ENCODE results near the gene PRCC.

Gene PRCC, protein sequence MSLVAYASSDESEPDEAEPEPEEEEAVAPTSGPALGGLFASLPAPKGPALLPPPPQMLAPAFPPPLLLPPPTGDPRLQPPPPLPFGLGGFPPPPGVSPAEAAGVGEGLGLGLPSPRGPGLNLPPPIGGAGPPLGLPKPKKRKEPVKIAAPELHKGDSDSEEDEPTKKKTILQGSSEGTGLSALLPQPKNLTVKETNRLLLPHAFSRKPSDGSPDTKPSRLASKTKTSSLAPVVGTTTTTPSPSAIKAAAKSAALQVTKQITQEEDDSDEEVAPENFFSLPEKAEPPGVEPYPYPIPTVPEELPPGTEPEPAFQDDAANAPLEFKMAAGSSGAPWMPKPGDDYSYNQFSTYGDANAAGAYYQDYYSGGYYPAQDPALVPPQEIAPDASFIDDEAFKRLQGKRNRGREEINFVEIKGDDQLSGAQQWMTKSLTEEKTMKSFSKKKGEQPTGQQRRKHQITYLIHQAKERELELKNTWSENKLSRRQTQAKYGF

DNA sequence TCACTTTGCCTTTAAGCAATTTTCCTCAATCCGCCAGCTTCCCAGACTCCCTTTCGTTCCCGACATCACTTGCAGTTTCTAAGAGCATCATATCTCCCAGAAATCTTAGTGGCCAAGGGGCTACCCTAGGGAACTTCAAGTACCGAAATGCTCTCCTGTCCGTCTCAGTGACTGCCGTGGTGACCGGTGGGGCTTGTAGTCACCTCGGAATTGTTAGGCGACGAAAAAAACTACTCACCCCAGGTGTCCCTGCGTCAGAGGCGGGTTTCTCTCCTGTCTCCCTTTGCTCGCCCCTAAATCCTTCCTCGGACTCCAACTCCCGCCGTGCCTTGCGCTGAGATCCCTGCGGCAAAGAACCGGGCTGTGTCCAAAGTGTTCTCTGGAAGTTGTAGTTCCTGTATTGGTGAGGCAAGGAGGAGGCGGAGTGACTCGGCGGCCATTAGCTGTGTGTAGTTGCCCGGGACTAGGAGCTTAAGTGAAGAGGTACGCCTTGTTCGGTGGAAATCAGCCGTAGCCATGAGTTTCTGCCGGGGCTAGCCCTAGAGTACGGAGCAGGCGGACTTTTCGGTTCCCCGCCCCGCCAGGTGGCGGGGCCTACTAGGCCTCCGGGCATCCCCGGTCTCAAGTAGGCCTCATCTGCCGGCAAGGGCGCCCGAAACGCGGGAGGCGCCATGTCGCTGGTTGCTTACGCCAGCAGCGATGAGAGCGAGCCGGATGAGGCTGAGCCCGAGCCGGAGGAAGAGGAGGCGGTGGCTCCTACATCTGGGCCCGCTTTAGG is at the start of gene PRCC:
TSS of gene PRCC (plus strand) at position 435 of the 778 bp plus-strand sequence. CDS start at position 672, 237 bp downstream.
- DNase-seq (ENCODE audit: low spot score): peak; percentile 84

DNA sequence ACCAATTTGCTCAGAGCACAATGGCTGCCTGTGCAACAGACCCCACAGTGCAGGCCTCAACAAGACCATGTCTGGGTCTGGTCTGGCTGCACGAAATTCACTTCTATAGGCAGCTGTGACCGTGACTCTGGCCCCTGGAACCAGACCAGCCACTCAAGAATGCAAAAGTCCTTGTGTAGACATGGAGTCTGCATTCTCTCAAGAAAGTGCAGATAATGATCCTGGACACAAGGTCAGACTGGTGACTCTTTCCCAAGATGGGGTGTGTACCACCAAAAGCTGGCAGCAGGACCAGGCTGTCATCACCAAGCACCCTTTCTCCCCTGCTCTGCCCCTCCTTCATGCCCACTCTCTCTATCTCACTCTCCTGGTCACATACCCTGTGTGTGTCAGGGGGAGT is 46.2 kb upstream of the PRCC start:
- no peak for DNase-seq (ENCODE audit: low spot score)

DNA sequence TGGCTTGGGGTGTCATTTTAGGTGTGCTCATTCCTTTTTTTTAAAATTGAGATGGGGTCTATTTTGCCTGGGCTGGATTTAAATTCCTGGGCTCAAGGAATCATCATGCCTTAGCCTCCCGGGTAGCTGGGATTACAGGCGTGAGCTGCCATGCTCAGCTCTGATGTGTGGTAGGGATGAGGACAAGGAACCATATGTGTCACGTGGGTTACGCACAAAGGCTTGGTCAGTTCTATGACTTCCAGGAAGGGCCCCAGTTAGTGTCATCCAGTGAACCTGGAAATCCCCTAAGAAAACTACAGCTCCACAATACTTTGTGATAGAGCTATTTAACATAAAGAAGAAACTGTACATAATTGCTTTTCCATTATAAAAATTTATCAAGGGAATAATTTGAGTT is 45.8 kb upstream of the PRCC start:
- no peak for DNase-seq (ENCODE audit: low spot score)

DNA sequence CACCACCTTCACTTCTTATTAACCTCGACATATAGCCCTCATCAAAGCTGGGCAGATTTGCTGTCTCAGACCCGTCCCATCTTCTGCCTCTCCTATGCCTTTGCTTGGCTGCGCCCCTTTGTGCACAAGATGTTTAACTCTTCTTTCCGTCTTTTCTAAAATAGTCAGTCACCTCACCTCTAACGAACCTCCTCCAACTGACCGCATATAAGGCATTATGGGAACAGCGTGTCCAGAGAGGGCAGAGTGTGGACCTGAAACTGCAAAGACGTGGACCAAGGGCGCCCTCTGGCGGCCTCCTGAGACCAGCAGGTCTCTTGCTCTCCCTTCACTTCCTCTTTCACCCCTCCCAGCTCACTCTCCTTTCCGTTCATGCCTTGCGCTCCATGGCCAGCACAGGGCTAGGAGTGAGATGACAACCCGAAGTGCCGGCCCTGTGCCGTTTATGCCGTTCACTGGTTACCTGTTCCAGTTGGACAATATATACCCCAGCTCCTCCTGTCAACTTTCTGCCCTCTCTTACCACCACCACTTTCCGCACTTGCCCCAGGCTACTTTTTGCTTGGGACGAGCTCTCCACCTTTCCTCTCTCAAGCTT is 41.6 kb upstream of the PRCC start:
- DNase-seq (ENCODE audit: low spot score): peak; percentile 91

DNA sequence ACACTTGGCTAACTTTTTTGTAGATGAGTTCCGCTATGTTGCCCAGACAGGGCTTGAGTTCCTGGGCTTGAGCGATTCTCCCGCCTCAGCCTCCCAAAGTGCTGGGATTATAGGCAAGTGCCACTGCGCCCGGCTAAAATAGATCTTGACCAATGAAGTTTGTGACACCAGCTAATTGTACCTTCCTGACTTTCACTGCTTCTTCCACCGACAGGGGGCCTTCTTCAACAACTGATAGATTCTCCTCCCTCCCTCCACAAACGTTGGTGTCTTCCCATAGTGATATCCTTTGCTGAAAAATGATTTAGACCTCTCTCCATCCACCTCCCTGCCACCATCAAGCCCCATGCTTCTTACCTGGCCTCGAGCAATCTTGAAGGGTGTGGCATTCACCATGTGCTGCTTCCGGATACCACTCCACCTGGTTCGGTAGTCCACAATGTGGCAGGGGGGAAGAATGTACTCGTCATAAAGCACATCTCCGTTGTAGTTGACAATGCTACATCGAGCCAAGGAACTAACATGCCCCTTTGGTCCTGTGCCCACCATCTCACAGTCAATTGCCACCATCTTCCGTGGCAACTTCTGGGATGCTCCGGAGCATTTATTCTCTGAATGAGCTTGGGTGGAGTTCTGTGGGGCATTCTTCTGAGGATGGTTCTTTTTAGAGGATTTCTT is 40.6 kb upstream of the PRCC start:
- DNase-seq (ENCODE audit: low spot score): peak; percentile 85

DNA sequence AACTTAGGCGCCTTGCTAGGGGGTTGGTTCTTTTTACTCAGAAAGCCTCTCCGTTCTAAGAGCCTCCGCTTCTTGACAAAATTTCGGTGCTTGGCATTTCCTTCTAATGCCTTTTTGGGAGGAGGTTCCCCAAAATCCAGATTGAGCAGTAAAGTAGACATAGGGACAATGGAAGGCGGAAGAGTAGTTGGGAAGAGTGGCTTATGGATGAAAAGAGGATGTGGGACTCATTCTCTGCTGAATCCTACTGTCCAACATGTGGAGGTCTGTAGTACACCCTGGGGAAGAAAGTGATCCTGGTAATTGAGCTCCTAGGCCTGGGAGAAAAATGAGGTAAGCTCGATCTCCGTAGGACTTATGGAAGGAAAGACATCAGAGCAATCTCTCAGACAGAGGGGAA is 39.8 kb upstream of the PRCC start:
- no peak for DNase-seq (ENCODE audit: low spot score)

DNA sequence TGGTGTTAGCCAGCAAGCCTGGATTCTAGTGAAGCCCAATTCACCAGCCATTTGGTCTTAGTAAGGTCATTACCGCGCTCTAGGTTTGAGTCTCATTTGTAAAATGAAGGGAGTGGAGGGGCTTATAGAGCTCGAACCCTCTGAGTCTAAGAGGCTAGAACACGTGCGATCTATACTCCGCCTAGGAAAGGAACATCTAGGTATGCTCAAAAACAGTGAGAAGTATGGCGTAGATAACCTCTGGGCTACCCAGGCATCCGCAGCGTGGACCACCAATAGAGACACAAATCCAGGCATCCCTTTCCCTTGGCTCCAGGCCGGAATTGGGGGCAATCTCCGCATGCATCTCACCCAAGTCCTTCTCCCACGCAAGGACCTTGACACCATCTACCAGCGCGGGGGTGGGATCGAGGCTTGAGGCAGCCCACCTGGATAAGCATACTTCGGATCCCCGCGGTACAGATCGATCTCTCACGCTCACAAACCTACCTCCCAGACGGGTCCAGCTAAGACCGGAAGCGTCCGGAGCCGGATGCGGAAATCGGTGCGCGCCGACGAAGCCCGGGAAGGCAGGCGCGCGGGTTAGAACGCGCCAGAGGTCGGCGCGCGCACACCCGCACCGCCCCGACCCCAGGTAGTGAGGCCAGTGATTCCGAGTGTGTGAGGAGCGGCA is 39.3 kb upstream of the PRCC start, which contains the start of gene METTL25B:
TSS of gene METTL25B (plus strand) at position 544 of the 673 bp plus-strand sequence. CDS start 636 bp downstream, outside the sequence.
- peak; percentile 89 for DNase-seq (ENCODE audit: low spot score)

DNA sequence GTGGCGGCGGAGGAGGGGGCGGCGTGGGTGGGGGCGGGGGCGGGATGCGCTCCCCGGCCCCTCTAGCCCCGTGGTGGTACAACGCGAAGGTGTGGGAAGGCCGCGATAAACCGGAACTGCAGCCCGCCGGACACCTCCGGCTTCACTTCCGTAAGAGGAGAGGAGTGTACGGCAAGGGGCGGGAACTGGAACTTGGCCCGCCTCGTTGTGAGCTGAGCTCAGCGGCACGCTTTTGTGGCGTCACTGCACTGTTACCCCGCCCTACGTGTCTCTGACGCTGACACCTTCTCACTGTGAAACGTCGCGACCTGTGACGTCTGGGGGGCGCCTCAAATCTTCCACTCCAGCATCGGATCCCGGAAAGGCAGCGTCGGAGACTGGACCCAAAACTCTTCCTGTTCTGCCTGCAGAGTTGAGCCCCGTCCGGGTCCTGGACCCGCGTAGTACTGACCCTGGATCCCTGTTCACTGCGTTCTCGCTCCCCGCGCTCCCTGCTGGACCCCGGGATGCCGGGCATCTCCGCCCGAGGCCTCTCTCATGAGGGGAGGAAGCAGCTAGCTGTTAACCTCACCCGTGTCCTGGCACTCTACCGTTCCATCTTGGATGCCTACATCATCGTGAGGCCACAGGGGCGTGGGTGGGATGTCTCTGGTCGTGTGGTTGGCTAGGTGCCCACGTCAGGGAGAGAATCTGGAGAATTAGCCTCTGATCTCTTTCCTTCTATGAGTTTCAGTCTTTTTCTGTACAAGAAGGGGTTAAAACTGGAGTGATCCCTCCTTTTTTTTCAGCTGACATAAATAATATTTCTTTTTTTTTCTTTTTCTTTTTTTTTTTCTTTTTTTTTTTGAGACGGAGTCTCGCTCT is 38.5 kb upstream of the PRCC start, which contains the start of gene ISG20L2:
TSS of gene ISG20L2 (minus strand) at position 168 of the 864 bp plus-strand sequence. CDS start 1,114 bp downstream, outside the sequence.
- peak; percentile 91 for DNase-seq (ENCODE audit: low spot score)

DNA sequence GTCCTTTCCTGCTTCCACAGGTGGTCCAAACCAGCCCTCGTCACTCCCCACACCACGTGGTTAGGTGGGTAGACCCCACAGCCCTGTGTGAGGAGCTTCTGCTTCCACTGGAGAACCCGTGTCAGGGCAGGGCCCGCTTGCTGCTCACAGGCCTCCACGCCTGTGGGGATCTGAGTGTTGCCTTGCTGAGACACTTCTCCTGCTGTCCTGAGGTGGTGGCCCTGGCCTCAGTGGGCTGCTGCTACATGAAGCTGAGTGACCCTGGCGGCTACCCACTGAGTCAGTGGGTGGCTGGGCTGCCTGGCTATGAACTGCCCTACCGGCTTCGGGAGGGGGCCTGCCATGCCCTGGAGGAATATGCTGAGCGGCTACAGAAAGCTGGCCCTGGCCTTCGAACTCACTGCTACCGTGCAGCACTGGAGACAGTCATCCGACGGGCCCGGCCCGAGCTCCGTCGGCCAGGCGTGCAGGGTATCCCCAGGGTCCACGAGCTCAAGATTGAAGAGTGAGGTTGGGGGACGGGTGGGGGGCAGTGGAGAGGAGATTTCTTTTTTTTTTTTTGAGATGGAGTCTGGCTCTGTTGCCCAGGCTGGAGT is 33.2 kb upstream of the PRCC start:
- no peak for DNase-seq (ENCODE audit: low spot score)

DNA sequence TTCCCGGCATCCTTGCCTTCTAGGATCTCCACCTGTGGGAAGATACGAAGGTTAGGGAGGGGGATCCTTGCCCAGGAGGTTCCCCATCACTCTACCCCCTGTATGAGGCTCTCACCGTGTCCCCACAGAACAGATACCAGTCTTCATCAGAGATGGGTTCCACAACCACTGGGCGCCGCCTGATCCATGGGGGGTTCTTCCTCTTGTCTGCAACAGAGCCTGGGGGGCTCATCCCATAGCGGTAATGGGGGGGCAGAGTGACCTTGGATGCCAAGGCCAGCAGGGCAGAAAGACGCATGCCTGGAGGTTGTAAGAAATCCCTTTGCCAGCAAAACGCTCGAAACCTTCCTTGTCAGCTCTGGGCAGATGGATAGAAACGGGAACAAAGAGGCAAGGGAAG is 28.9 kb upstream of the PRCC start:
- DNase-seq (ENCODE audit: low spot score): no peak

DNA sequence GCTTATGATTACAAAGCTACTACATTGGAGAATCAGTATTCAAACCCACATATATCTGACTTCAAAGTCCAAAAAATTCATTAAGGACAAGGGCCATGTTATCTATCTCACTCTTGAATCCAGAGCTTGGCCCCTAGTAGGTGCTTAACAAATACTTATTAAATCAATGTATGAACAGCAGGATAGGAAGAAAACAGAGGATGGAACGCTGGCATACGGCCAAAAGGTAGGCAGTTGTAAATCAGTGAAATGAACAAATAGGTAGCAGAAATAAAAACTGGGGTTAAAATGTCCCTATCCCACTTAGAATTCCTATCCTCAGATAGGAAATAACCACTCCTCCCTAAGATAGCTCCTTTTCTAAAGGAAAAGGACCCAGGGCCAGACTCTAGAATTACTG is 28.4 kb upstream of the PRCC start:
- no peak for DNase-seq (ENCODE audit: low spot score)

DNA sequence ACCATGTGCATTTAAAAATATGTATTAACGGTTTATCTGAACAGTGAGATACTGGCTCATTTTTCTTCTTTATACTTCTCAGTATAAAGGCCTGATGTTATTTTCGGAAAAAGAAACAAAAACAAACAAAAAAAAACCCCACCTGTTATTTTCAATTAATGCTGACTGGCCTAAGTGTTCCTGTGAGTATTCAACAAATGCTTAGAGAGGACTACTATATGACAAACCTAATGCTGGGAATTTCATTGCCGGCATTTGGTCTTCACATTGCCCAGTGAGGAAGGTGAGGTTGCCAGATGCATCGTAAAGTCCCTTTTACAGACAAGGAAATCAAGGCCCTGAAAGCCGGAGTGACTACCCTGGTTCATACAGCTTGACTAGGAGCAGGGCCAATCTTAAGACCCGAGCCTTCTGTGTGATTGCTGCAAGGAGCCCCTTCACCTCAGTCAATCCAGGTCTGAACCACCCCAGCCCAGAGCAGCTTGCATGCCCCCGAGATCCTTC is 27.0 kb upstream of the PRCC start:
- DNase-seq (ENCODE audit: low spot score): no peak

DNA sequence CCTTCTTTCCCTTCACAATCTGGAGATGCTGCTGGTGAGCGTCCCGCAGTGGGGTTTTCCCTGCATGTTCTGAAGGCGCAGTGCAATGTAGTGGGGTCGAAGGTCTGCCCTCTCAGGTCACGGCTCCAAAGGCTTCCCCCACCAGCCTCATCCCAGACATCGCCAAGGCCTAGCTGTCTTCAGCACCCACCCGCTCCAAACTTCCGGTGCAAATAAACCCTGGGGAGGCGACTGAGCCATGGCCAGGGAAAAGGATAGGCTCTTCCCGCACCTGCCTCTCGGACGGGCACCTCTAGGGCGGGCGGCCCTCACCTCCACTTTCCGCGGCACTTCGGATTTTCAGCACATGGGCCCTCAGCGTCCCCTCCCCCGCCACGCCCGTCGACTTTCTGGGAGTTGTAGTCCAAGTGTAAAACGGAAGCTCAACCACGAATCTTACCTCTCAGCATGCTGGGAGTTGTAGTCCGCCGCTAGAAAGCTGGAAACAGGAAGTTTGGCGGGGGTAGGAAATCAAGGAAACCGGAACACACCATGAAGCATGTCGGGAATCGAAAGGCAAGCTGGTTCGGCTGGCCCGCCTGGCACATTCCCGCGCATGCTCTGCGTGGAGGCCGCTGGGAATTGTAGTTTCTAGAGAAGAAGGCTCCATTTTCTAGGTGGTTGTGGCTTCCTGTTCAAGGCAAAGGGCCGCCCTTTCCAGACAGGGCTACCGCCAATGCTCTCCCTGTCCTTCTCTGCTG is 26.4 kb upstream of the PRCC start, which contains the start of gene MRPL24:
TSS of gene MRPL24 (minus strand) at position 348 of the 740 bp plus-strand sequence. CDS start 2,384 bp downstream, outside the sequence.
- DNase-seq (ENCODE audit: low spot score): peak; percentile 94

DNA sequence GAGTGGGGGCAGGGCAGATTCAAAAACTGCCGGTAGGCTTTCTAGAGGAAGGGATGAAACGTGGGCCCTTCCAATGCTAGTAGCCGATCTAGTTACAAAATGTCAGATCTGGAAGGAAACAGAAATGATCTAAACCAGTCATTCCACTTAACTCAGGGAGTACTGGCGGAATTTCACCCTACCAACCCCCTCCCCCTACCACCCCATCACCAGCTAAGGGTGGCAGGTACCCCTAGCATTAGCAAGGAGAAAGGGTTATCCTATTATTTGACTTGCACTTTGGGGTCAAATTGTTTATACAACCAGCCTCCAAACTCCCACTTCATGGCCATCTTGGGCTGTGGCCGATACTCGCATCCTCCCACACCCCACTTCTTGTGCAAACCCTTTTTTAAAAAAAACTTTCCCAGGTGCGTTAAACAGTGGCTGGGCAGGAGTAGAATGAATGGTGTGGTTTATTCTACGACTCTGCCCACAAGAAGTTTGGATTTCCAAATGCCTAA is 25.8 kb upstream of the PRCC start:
- no peak for DNase-seq (ENCODE audit: low spot score)

DNA sequence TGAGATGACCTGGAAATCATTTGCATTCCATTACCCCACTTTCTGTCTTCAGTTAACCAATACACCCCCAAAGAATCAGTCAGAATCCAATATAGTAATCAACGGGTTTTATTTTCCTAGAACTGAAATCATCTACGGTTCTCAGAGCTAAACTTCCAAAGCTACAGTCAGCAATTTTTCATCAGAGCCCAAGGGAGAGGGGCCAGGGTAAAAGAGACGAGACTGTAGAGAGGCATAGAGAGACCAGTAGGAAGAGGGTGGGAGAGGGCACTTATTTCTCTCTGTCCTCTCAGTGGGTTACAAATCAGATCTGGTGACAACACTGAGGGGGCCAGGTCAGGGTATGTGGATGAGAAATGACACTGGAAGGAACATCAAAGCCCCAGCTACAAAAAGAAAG is 25.3 kb upstream of the PRCC start:
- no peak for DNase-seq (ENCODE audit: low spot score)

DNA sequence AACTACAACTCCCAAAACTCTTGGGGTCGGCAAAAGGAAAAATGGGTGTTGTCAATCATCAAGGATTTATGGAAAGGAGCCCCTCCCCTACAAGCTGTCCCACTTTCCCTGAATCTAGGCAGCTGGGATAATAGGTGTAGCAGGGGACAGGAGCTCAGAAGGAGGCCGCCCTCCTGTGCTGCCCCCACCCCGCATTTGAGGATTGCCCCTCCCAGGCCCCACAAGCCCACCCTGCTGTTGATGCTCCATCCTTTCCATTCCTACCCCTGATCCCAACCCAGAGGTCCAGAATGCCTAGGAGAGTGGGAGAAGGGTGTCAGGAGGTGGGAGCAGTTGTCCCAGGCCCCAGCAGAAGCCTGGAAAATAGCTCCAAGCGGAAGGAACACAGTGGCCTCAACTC is 24.5 kb upstream of the PRCC start:
- no peak for DNase-seq (ENCODE audit: low spot score)

DNA sequence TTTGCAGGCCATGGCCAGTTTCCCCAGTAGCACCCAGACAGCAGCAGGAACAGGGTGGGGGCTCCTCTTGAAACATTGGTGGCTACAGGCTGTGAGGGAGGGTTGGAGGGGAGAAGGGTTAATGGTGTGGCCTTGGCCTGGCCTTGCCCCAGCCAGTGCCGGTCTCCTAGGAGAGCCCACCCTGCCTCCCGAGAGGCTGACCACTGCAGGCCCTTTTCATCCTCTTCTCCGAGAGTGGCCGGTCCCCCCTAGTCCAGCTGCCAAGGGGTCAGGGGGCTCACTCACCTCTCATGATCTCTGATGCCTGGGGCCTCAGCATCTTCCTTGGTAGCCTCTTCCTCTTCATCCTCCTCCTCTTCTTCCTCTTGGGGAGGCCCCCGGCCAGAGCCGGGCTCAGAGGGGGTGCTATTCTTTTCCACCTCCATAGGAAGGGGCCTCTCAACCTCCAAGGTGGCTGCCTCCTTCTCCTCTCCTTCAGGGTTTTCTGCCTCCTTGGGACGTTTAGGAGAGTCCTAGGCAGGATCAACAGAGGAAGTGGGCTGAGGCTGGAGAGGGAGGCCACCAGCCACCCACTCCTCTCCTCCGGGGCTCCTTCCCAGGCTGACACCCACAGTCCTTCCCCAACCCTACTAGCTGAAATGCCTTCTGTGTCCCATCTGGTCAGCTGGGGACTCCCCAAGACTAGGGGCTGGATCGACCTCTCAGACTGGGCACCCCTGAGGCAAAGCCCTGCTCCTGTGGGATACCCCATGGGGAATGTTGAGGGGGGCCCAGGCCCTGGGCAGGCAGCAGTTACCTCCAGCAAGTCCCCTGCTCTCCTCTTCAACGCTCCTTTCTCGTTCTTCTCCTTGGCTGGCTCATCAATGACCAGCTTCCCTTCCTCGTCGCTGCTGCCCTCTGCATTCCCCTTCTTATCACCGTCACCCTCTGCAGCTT is 23.7 kb upstream of the PRCC start:
- DNase-seq (ENCODE audit: low spot score): no peak

Measured in HuH-7 (cell line).